ENCODE data around the gene CADPS.

- TF ChIP-seq, protein P1, sequence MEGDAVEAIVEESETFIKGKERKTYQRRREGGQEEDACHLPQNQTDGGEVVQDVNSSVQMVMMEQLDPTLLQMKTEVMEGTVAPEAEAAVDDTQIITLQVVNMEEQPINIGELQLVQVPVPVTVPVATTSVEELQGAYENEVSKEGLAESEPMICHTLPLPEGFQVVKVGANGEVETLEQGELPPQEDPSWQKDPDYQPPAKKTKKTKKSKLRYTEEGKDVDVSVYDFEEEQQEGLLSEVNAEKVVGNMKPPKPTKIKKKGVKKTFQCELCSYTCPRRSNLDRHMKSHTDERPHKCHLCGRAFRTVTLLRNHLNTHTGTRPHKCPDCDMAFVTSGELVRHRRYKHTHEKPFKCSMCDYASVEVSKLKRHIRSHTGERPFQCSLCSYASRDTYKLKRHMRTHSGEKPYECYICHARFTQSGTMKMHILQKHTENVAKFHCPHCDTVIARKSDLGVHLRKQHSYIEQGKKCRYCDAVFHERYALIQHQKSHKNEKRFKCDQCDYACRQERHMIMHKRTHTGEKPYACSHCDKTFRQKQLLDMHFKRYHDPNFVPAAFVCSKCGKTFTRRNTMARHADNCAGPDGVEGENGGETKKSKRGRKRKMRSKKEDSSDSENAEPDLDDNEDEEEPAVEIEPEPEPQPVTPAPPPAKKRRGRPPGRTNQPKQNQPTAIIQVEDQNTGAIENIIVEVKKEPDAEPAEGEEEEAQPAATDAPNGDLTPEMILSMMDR (IDR thresholded peaks at IDR 0.05), result no peak
- no peak for TF ChIP-seq POLR2AphosphoS5 (IDR thresholded peaks at IDR 0.05; ENCODE audit: low read depth, low read length)
Observed at GRCh38 chr3:62361261-62361660, 514.0 kb downstream of the CADPS start.
